GDM1 (cell line): ENCODE measurements around the gene NDUFB10.

Experiments used
- DNase-seq: peaks from one replicate; lab custom pipeline; 2025; lab: John Stamatoyannopoulos, UW

Gene NDUFB10

GRCh38 chr16:1984347-1985225, 25.2 kb downstream of the NDUFB10 start:
- DNase-seq, result no peak

GRCh38 chr16:1985466-1986150, 26.3 kb downstream of the NDUFB10 start:
- no peak for DNase-seq

GRCh38 chr16:1987198-1987597, 27.9 kb downstream of the NDUFB10 start:
- no peak for DNase-seq

GRCh38 chr16:1989209-1990100, 30.1 kb downstream of the NDUFB10 start, which contains the start of gene SYNGR3:
Gene SYNGR3 (plus strand): TSS chr16:1989970. CDS start chr16:1990103, 133 bp downstream.
- DNase-seq, result no peak

- no peak for DNase-seq
Measured at GRCh38 chr16:1990101-1990350, 30.7 kb downstream of the NDUFB10 start.

- no peak for DNase-seq
Measured at GRCh38 chr16:1990351-1991134, 31.2 kb downstream of the NDUFB10 start.

GRCh38 chr16:1991135-1991551, 31.8 kb downstream of the NDUFB10 start:
- no peak for DNase-seq

- no peak for DNase-seq
Measured at GRCh38 chr16:1991588-1991947, 32.2 kb downstream of the NDUFB10 start.

- no peak for DNase-seq
Measured at GRCh38 chr16:1991948-1992703, 32.8 kb downstream of the NDUFB10 start.

- DNase-seq, result no peak
Measured at GRCh38 chr16:1992704-1993317, 33.5 kb downstream of the NDUFB10 start.

GRCh38 chr16:1993731-1994131, 34.4 kb downstream of the NDUFB10 start:
- DNase-seq, result no peak

GRCh38 chr16:1997494-1998359, 38.4 kb downstream of the NDUFB10 start:
- DNase-seq, result no peak

- DNase-seq, result no peak
Measured at GRCh38 chr16:1998360-1998835, 39.1 kb downstream of the NDUFB10 start.

- no peak for DNase-seq
Measured at GRCh38 chr16:1998852-1999801, 39.8 kb downstream of the NDUFB10 start.

GRCh38 chr16:1999866-2000514, 40.7 kb downstream of the NDUFB10 start:
- DNase-seq, result no peak

GRCh38 chr16:2001035-2001434, 41.7 kb downstream of the NDUFB10 start:
- no peak for DNase-seq

- no peak for DNase-seq
Measured at GRCh38 chr16:2001456-2002355, 42.4 kb downstream of the NDUFB10 start.
